Tibial nerve (tissue), 4 donors: Measurements from ENCODE around the gene RASSF1.

Experiments used
- EP300 ChIP-seq, 2 donors: sonication (generic); formaldehyde crosslinking; IDR thresholded peaks; one replicate each; pipeline ENCODE4 v1.6.1; 2017; ENCODE audit warnings: antibody characterized with exemption in 2 of 2, mild to moderate bottlenecking in 1 of 2
- TF ChIP-seq, protein P1 (sequence below), 5 experiments: fragments of 200-600 bp in 3 of 5; fragments of 450-650 bp in 2 of 5; sonication (generic) in 3 of 5; IDR thresholded peaks; one replicate each; pipeline ENCODE4 v1.5.1; 2016 to 2019; ENCODE audit warnings: antibody characterized with exemption in 5 of 5, mild to moderate bottlenecking in 3 of 5, moderate library complexity in 2 of 5

DNA sequence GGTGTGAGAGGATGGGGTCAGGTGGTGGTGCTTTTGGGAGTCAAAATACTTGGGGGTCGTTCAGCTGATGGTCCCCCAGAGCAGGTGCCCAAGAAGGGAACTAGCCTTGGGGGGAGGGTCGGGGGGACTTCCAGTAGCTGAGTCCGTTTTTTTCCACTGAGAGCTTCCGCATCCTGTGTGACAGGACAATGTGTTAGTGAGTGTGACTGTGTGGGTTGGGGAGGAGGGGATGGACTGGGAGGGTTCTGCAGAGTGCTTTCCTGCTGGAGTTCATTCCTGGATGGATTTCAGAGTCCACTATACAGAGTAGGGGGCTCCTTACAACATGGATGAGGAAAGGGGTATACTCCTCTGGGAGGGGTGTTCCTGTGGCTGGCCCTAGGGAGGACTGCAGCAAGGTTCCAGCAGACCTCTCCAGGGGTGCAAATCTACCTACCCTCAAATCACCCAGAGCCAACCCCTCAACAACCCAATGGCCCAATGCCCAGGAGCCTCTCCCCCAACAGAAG is 17.5 kb downstream of the RASSF1 start:
- TF ChIP-seq, protein P1, sequence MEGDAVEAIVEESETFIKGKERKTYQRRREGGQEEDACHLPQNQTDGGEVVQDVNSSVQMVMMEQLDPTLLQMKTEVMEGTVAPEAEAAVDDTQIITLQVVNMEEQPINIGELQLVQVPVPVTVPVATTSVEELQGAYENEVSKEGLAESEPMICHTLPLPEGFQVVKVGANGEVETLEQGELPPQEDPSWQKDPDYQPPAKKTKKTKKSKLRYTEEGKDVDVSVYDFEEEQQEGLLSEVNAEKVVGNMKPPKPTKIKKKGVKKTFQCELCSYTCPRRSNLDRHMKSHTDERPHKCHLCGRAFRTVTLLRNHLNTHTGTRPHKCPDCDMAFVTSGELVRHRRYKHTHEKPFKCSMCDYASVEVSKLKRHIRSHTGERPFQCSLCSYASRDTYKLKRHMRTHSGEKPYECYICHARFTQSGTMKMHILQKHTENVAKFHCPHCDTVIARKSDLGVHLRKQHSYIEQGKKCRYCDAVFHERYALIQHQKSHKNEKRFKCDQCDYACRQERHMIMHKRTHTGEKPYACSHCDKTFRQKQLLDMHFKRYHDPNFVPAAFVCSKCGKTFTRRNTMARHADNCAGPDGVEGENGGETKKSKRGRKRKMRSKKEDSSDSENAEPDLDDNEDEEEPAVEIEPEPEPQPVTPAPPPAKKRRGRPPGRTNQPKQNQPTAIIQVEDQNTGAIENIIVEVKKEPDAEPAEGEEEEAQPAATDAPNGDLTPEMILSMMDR (IDR thresholded peaks at IDR 0.05), result no peak
- no peak for TF ChIP-seq EP300 (IDR thresholded peaks at IDR 0.05)
